ENCODE data around the gene SEMA7A. TPM values are rescaled to one million over a fixed set of nuclear protein-coding genes. Genes with fewer than 3 reads are reported as not detected.
"Not testable (repeated sequence)": the region's sequence is repeated elsewhere in the genome, so short reads cannot be mapped to it uniquely, and the experiment has no call there.

SEMA7A gene
- total and polyA plus RNA-seq, 2 experiments from 2014 or later, result 2.4 to 9.5 TPM

DNA sequence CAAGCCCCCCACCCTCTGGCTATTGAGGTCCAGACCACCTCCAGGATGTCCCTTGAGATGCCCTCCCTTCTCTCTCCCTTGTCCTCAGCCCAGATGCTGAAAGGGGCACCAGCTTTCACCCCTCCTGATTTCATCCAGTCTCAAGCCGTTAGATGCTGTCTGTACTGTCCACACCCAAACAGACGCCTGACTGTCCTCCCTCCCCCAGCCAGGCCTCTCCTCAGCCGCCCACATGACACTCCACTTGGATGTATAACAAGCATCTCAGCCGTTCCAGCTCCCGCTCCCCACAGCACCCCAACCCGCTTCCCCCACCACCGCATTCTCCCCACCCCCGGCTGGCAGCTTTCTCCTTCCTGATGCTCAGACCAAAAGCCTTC is 41.3 kb downstream of the SEMA7A start:
- peak overlapping the region; percentile 25 for H3K4me2 ChIP-seq
- H3K27ac ChIP-seq, result peak overlapping the region; percentile 49
- no peak overlapping the region for H3K4me3 ChIP-seq
- DNase-seq (ENCODE audit: low spot score), result peak; percentile 56
- H3K79me2 ChIP-seq, result no peaks in the 10 kb centered on the region
- H3K9me2 ChIP-seq (replicated peaks; ENCODE audit: insufficient read depth), result no peaks in the 10 kb centered on the region
- no peak for TF ChIP-seq EZH2 (IDR thresholded peaks at IDR 0.05; ENCODE audit: borderline replicate concordance)
- TF ChIP-seq, protein P1, sequence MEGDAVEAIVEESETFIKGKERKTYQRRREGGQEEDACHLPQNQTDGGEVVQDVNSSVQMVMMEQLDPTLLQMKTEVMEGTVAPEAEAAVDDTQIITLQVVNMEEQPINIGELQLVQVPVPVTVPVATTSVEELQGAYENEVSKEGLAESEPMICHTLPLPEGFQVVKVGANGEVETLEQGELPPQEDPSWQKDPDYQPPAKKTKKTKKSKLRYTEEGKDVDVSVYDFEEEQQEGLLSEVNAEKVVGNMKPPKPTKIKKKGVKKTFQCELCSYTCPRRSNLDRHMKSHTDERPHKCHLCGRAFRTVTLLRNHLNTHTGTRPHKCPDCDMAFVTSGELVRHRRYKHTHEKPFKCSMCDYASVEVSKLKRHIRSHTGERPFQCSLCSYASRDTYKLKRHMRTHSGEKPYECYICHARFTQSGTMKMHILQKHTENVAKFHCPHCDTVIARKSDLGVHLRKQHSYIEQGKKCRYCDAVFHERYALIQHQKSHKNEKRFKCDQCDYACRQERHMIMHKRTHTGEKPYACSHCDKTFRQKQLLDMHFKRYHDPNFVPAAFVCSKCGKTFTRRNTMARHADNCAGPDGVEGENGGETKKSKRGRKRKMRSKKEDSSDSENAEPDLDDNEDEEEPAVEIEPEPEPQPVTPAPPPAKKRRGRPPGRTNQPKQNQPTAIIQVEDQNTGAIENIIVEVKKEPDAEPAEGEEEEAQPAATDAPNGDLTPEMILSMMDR (IDR thresholded peaks at IDR 0.05; ENCODE audit: poor library complexity), result no peak
- no peak for TF ChIP-seq EZH2phosphoT487 (IDR thresholded peaks at IDR 0.05; ENCODE audit: low read depth, severe bottlenecking, unreplicated experiment)
- no peaks in the 10 kb centered on the region for H4K20me1 ChIP-seq (ENCODE audit: insufficient read depth, poor library complexity, severe bottlenecking)
- peaks cover 50% of the 10 kb centered on the region for H3K4me1 ChIP-seq (ENCODE audit: insufficient read depth)
- H3K27me3 ChIP-seq, result no peaks in the 10 kb centered on the region
- H3K9me3 ChIP-seq (ENCODE audit: low read depth), result no peaks in the 10 kb centered on the region
- WGBS (ENCODE audit: low lambda C conversion rate, missing lambda C conversion rate), result 43% methylated on average over 3 of the region's 8 CpGs
- no peak overlapping the region for H2AFZ ChIP-seq
- no peaks in the 10 kb centered on the region for H3K36me3 ChIP-seq (replicated peaks; ENCODE audit: insufficient read depth, low read depth)

DNA sequence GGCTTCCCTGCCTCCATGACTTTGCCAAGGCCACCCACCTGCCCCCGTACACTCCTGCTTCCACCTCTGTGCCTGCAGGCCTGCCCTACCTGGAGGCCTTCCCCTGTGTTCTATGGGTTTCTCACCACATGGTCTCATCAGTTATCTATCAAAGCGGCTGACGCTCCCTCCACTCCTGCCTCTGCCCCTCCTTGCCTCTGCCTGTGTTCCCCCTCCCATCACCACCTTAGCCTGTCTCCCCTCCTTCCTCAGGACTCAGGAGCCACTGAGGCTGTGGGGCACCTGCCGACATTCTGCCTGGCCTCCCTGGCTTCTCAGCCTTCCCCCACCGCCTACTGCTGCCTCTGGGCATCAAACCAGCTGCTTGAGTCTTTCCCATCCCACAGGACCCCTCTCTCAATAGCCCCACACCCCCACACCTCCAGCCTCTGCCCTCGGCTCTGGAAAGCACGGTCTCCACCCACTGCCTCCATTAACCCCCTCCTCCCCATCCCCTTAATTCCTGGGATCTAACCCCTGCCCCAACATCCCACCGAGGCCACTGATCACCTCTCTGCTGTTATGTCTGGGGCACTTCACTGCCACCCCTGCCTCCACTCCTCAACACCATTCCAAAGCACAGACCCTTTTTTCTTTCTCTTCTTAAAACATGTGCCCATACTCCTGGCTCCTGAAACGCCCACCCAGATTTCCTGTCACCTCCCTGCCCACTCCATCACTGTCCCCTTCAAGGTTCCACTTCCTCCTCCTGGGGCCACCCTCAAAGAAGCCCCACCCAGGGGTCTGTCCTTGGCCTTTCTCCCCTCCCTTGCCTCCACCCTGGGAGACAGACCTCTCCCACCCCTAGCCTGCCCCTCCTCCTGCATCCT is 41.9 kb downstream of the SEMA7A start:
- Histone ChIP-seq H3K27me3 (no peaks in the 10 kb centered on the region), H3K4me2 (peak overlapping the region; percentile 25), H3K4me3 (no peak overlapping the region), H3K4me1 (ENCODE audit: insufficient read depth) (peaks cover 44% of the 10 kb centered on the region), H3K27ac (peak overlapping the region; percentile 49), H3K36me3 (replicated peaks; ENCODE audit: insufficient read depth, low read depth) (no peaks in the 10 kb centered on the region), H3K9me2 (replicated peaks; ENCODE audit: insufficient read depth) (no peaks in the 10 kb centered on the region), H3K79me2 (no peaks in the 10 kb centered on the region), H2AFZ (no peak overlapping the region), H4K20me1 (ENCODE audit: insufficient read depth, poor library complexity, severe bottlenecking) (no peaks in the 10 kb centered on the region), H3K9me3 (ENCODE audit: low read depth) (no peaks in the 10 kb centered on the region)
- 94% methylated on average over 6 of the region's 9 CpGs for WGBS (ENCODE audit: low lambda C conversion rate, missing lambda C conversion rate)
- TF ChIP-seq EZH2 (IDR thresholded peaks at IDR 0.05; ENCODE audit: borderline replicate concordance) (no peak), EZH2phosphoT487 (IDR thresholded peaks at IDR 0.05; ENCODE audit: low read depth, severe bottlenecking, unreplicated experiment) (no peak)
- TF ChIP-seq, protein P1 (IDR thresholded peaks at IDR 0.05; ENCODE audit: poor library complexity), result no peak
- no peak for DNase-seq (ENCODE audit: low spot score)

DNA sequence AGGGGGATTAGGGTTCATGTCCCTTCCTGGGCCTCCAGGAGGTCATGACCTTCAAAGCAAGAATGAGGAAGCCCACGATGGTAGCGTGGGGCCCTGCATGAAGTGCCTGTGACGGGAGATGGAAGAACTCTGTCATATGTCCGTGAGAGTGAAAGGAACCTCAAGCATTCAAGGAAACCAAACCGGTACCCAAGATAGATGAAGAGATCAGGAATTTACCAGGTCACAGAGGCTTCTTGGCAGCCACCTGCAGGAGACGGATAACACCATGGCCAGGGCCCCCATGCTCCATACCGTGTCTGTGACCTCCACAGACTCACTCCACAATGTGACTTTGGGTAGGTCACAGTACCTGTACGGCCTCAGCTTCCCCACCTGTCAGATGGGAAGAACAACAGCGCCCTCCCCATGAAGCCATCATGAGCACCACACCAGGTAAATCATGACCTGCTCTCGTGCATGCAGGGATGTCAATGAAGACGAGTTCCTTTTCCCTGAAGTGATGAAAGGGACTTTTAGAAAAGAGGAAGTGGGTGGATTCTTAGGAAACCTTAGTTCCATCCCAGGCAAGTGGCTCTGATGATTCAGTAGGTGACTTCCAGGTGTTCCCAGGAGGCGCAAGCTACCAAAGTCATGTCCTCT is 43.0 kb downstream of the SEMA7A start:
- H2AFZ ChIP-seq, result no peak overlapping the region
- no peaks in the 10 kb centered on the region for H3K9me2 ChIP-seq (replicated peaks; ENCODE audit: insufficient read depth)
- H4K20me1 ChIP-seq (ENCODE audit: insufficient read depth, poor library complexity, severe bottlenecking), result no peaks in the 10 kb centered on the region
- H3K4me2 ChIP-seq, result no peak overlapping the region
- no peak for DNase-seq (ENCODE audit: low spot score)
- 89% methylated on average over 12 of the region's 12 CpGs for WGBS (ENCODE audit: low lambda C conversion rate, missing lambda C conversion rate)
- H3K36me3 ChIP-seq (replicated peaks; ENCODE audit: insufficient read depth, low read depth), result no peaks in the 10 kb centered on the region
- no peak overlapping the region for H3K27ac ChIP-seq
- H3K27me3 ChIP-seq, result no peaks in the 10 kb centered on the region
- peaks cover 33% of the 10 kb centered on the region for H3K4me1 ChIP-seq (ENCODE audit: insufficient read depth)
- no peak overlapping the region for H3K4me3 ChIP-seq
- no peak for TF ChIP-seq EZH2phosphoT487 (IDR thresholded peaks at IDR 0.05; ENCODE audit: low read depth, severe bottlenecking, unreplicated experiment)
- no peak for TF ChIP-seq EZH2 (IDR thresholded peaks at IDR 0.05; ENCODE audit: borderline replicate concordance)
- TF ChIP-seq, protein P1 (IDR thresholded peaks at IDR 0.05; ENCODE audit: poor library complexity), result no peak
- H3K9me3 ChIP-seq (ENCODE audit: low read depth), result no peaks in the 10 kb centered on the region
- no peaks in the 10 kb centered on the region for H3K79me2 ChIP-seq

DNA sequence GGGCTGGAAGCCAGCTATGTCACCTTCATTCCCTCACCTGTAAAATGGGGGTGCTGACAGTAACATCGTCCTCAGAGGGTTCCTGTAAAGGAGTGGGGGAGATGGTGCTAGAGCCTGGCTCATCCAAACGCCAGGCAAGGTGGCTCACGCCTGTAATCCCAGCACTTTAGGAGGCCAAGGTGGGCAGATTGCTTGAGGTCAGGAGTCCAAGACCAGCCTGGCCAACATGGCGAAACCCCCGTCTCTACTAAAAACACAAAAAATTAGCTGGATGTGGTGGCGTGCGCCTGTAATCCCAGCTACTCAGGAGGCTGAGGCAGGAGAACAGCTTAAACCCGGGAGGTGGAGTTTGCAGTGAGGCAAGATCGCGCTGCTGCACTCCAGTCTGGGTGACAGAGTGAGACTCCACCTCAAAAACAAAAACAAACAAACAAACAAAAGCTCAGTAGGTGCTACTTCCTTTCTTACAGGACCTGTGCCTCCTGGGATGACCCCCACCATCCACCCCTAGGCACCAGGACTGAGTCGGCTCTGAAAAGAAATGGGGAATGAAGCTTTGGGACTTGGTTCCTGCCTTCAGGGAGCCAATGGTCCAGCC is 43.6 kb downstream of the SEMA7A start:
- not testable (repeated sequence) for H3K9me3 ChIP-seq (ENCODE audit: low read depth); DNase-seq (ENCODE audit: low spot score); H3K36me3 ChIP-seq (replicated peaks; ENCODE audit: insufficient read depth, low read depth); H3K79me2 ChIP-seq; H3K4me3 ChIP-seq; H4K20me1 ChIP-seq (ENCODE audit: insufficient read depth, poor library complexity, severe bottlenecking); H3K9me2 ChIP-seq (replicated peaks; ENCODE audit: insufficient read depth); H3K27me3 ChIP-seq; H2AFZ ChIP-seq
- peak overlapping the region; percentile 41 for H3K4me2 ChIP-seq
- peak overlapping the region; percentile 89 for H3K27ac ChIP-seq
- H3K4me1 ChIP-seq (ENCODE audit: insufficient read depth), result peaks cover 29% of the 10 kb centered on the region
- 92% methylated on average over 10 of the region's 11 CpGs for WGBS (ENCODE audit: low lambda C conversion rate, missing lambda C conversion rate)

All from hepatocyte (in vitro differentiated cells).